ENCODE data around the gene APBB2. TPM values are rescaled to one million over a fixed set of nuclear protein-coding genes. Genes with fewer than 3 reads are reported as not detected.

APBB2 gene
- total and polyA plus RNA-seq, 3 experiments from 2014 or later: 0.86 to 1.1 TPM; not detected in 1

DNA sequence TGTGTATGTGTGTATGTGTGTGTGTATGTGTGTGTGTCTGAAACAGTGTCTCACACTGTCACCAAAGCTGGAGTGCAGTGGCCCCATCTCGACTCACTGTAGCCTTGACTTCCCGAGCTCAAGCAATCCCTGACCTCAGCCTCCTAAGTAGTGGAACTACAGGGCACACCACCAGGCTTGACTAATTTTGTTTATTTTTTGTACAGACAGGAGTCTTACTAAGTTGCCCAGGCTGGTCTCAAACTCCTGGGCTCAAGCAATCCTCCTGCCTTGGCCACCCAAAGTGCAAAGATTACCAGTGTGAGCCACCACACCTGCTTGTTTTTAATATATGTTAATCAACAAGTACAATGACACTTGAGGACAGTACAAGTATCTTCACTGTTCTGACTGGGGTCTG is 92.4 kb downstream of the APBB2 start:
- H3K4me3 Mint-ChIP-seq: no peak overlapping the region
- H3K4me1 ChIP-seq (ENCODE audit: insufficient read depth, low read length): no peaks in the 10 kb centered on the region
- no peak overlapping the region for H3K27ac ChIP-seq (ENCODE audit: low read depth, low read length)
- H3K27me3 Mint-ChIP-seq: no peaks in the 10 kb centered on the region
- no peaks in the 10 kb centered on the region for H3K36me3 ChIP-seq (ENCODE audit: insufficient read depth, low read length)
- H3K4me3 ChIP-seq (ENCODE audit: low read length): no peak overlapping the region
- H3K9me3 Mint-ChIP-seq: peaks cover 0 to 5% (median 1%) of the 10 kb centered on the region in 5 donors
- H3K27ac Mint-ChIP-seq: no peak overlapping the region
- POLR2A ChIA-PET: no interaction called here
- H3K9me3 ChIP-seq (ENCODE audit: low read length): no peaks in the 10 kb centered on the region
- CTCF ChIA-PET: no interaction called here
- no peaks in the 10 kb centered on the region for H3K36me3 Mint-ChIP-seq
- DNase-seq: no peak
- no peaks in the 10 kb centered on the region for H3K4me1 Mint-ChIP-seq
- H3K27me3 ChIP-seq (ENCODE audit: insufficient read depth, low read length, poor library complexity, severe bottlenecking): no peaks in the 10 kb centered on the region

GRCh38 chr4:41120297-41121217 is 93.8 kb downstream of the APBB2 start:
- Mint-ChIP-seq H3K36me3 (no peaks in the 10 kb centered on the region), H3K9me3 (peaks cover 0 to 6% (median 4%) of the 10 kb centered on the region in 5 donors), H3K27ac (no peak overlapping the region), H3K27me3 (no peaks in the 10 kb centered on the region), H3K4me1 (no peaks in the 10 kb centered on the region), H3K4me3 (no peak overlapping the region)
- no peak for DNase-seq
- no peaks in the 10 kb centered on the region for H3K9me3 ChIP-seq (ENCODE audit: low read length)
- ChIA-PET POLR2A (no interaction called here), CTCF (no interaction called here)
- no peaks in the 10 kb centered on the region for H3K27me3 ChIP-seq (ENCODE audit: insufficient read depth, low read length, poor library complexity, severe bottlenecking)
- H3K27ac ChIP-seq (ENCODE audit: low read depth, low read length): no peak overlapping the region
- H3K36me3 ChIP-seq (ENCODE audit: insufficient read depth, low read length): no peaks in the 10 kb centered on the region
- H3K4me1 ChIP-seq (ENCODE audit: insufficient read depth, low read length): no peaks in the 10 kb centered on the region
- no peak overlapping the region for H3K4me3 ChIP-seq (ENCODE audit: low read length)

GRCh38 chr4:41119867-41120295 is 94.5 kb downstream of the APBB2 start:
- Histone ChIP-seq H3K36me3 (ENCODE audit: insufficient read depth, low read length) (no peaks in the 10 kb centered on the region), H3K4me1 (ENCODE audit: insufficient read depth, low read length) (no peaks in the 10 kb centered on the region), H3K4me3 (ENCODE audit: low read length) (no peak overlapping the region), H3K27me3 (ENCODE audit: insufficient read depth, low read length, poor library complexity, severe bottlenecking) (no peaks in the 10 kb centered on the region), H3K9me3 (ENCODE audit: low read length) (no peaks in the 10 kb centered on the region), H3K27ac (ENCODE audit: low read depth, low read length) (no peak overlapping the region)
- Mint-ChIP-seq H3K27me3 (no peaks in the 10 kb centered on the region), H3K27ac (no peak overlapping the region), H3K36me3 (no peaks in the 10 kb centered on the region), H3K9me3 (peaks cover 1 to 10% (median 7%) of the 10 kb centered on the region in 5 donors), H3K4me3 (no peak overlapping the region), H3K4me1 (no peaks in the 10 kb centered on the region)
- POLR2A ChIA-PET: no interaction called here
- no peak for DNase-seq
- CTCF ChIA-PET: no interaction called here

- peaks cover 0 to 20% (median 10%) of the 10 kb centered on the region in 5 donors for H3K9me3 Mint-ChIP-seq
- CTCF ChIA-PET: no interaction called here
- H3K4me1 Mint-ChIP-seq: no peaks in the 10 kb centered on the region
- no peaks in the 10 kb centered on the region for H3K9me3 ChIP-seq (ENCODE audit: low read length)
- H3K36me3 ChIP-seq (ENCODE audit: insufficient read depth, low read length): no peaks in the 10 kb centered on the region
- H3K27ac ChIP-seq (ENCODE audit: low read depth, low read length): no peak overlapping the region
- peaks cover 4% of the 10 kb centered on the region for H3K27me3 ChIP-seq (ENCODE audit: insufficient read depth, low read length, poor library complexity, severe bottlenecking)
- H3K4me1 ChIP-seq (ENCODE audit: insufficient read depth, low read length): no peaks in the 10 kb centered on the region
- H3K4me3 ChIP-seq (ENCODE audit: low read length): no peak overlapping the region
- no peak overlapping the region for H3K27ac Mint-ChIP-seq
- peaks cover 0 to 3% of the 10 kb centered on the region in 2 donors for H3K27me3 Mint-ChIP-seq
- POLR2A ChIA-PET: no interaction called here
- H3K4me3 Mint-ChIP-seq: no peak overlapping the region
- no peaks in the 10 kb centered on the region for H3K36me3 Mint-ChIP-seq
- DNase-seq: no peak
Measured at GRCh38 chr4:41111791-41112190, 102.6 kb downstream of the APBB2 start.

DNA sequence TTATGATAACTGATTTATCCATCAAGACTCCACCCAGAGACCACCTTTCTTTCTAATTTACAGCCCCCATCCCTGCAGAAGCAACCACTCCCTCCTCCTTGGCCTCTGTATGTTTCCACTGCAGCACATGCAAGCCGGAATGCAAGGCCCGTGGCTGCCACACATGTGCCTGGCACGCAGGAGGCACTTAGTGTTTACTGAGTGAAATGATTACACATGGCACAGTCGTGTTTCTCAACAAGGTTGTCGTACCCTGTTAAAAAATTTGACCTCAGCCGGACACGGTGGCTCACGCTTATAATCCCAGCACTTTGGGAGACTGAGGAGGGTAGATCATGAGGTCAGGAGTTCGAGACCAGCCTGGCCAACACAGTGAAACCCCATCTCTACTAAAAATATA is 104.3 kb downstream of the APBB2 start:
- H3K4me1 Mint-ChIP-seq: no peaks in the 10 kb centered on the region
- H3K9me3 Mint-ChIP-seq: peaks cover 0 to 11% (median 10%) of the 10 kb centered on the region in 5 donors
- Histone ChIP-seq H3K4me1 (ENCODE audit: insufficient read depth, low read length) (no peaks in the 10 kb centered on the region), H3K9me3 (ENCODE audit: low read length) (no peaks in the 10 kb centered on the region), H3K36me3 (ENCODE audit: insufficient read depth, low read length) (no peaks in the 10 kb centered on the region), H3K27me3 (ENCODE audit: insufficient read depth, low read length, poor library complexity, severe bottlenecking) (peaks cover 4% of the 10 kb centered on the region), H3K27ac (ENCODE audit: low read depth, low read length) (no peak overlapping the region), H3K4me3 (ENCODE audit: low read length) (no peak overlapping the region)
- H3K4me3 Mint-ChIP-seq: no peak overlapping the region
- DNase-seq: no peak
- POLR2A ChIA-PET: no interaction called here
- H3K27me3 Mint-ChIP-seq: peaks cover 0 to 3% of the 10 kb centered on the region in 2 donors
- no peak overlapping the region for H3K27ac Mint-ChIP-seq
- no peaks in the 10 kb centered on the region for H3K36me3 Mint-ChIP-seq
- CTCF ChIA-PET: no interaction called here

GRCh38 chr4:41108481-41108880 is 105.9 kb downstream of the APBB2 start:
- Histone ChIP-seq H3K27me3 (ENCODE audit: insufficient read depth, low read length, poor library complexity, severe bottlenecking) (peaks cover 4% of the 10 kb centered on the region), H3K4me1 (ENCODE audit: insufficient read depth, low read length) (no peaks in the 10 kb centered on the region), H3K9me3 (ENCODE audit: low read length) (no peaks in the 10 kb centered on the region), H3K4me3 (ENCODE audit: low read length) (no peak overlapping the region), H3K27ac (ENCODE audit: low read depth, low read length) (no peak overlapping the region), H3K36me3 (ENCODE audit: insufficient read depth, low read length) (no peaks in the 10 kb centered on the region)
- H3K4me1 Mint-ChIP-seq: no peaks in the 10 kb centered on the region
- no peak overlapping the region for H3K4me3 Mint-ChIP-seq
- ChIA-PET POLR2A (no interaction called here), CTCF (no interaction called here)
- peaks cover 0 to 6% (median 3%) of the 10 kb centered on the region in 5 donors for H3K9me3 Mint-ChIP-seq
- peaks cover 0 to 3% of the 10 kb centered on the region in 2 donors for H3K27me3 Mint-ChIP-seq
- H3K27ac Mint-ChIP-seq: no peak overlapping the region
- no peaks in the 10 kb centered on the region for H3K36me3 Mint-ChIP-seq
- DNase-seq: no peak

- Mint-ChIP-seq H3K27me3 (no peaks in the 10 kb centered on the region), H3K4me1 (no peaks in the 10 kb centered on the region), H3K9me3 (peaks cover 0 to 6% (median 0%) of the 10 kb centered on the region in 5 donors), H3K27ac (no peak overlapping the region), H3K4me3 (no peak overlapping the region), H3K36me3 (no peaks in the 10 kb centered on the region)
- no peak overlapping the region for H3K4me3 ChIP-seq (ENCODE audit: low read length)
- ChIA-PET CTCF (interaction anchor here (1.5 kb wide), 1 partner anchor 11 kb away, joined by 3 read pairs; no protein-coding TSS in a partner anchor), POLR2A (no interaction called here)
- H3K4me1 ChIP-seq (ENCODE audit: insufficient read depth, low read length): no peaks in the 10 kb centered on the region
- H3K36me3 ChIP-seq (ENCODE audit: insufficient read depth, low read length): no peaks in the 10 kb centered on the region
- no peak overlapping the region for H3K27ac ChIP-seq (ENCODE audit: low read depth, low read length)
- peaks cover 4% of the 10 kb centered on the region for H3K27me3 ChIP-seq (ENCODE audit: insufficient read depth, low read length, poor library complexity, severe bottlenecking)
- no peaks in the 10 kb centered on the region for H3K9me3 ChIP-seq (ENCODE audit: low read length)
- no peak for DNase-seq
Measured at GRCh38 chr4:41106694-41107419, 107.5 kb downstream of the APBB2 start.

- no peaks in the 10 kb centered on the region for H3K36me3 ChIP-seq (ENCODE audit: insufficient read depth, low read length)
- DNase-seq: no peak
- Mint-ChIP-seq H3K9me3 (peaks cover 0 to 6% (median 0%) of the 10 kb centered on the region in 5 donors), H3K4me3 (no peak overlapping the region), H3K27me3 (no peaks in the 10 kb centered on the region), H3K27ac (no peak overlapping the region), H3K36me3 (no peaks in the 10 kb centered on the region), H3K4me1 (no peaks in the 10 kb centered on the region)
- H3K4me1 ChIP-seq (ENCODE audit: insufficient read depth, low read length): no peaks in the 10 kb centered on the region
- no peaks in the 10 kb centered on the region for H3K9me3 ChIP-seq (ENCODE audit: low read length)
- no peak overlapping the region for H3K27ac ChIP-seq (ENCODE audit: low read depth, low read length)
- H3K4me3 ChIP-seq (ENCODE audit: low read length): no peak overlapping the region
- ChIA-PET POLR2A (no interaction called here), CTCF (interaction anchor here (1.5 kb wide), 1 partner anchor 12 kb away, joined by 3 read pairs; no protein-coding TSS in a partner anchor)
- H3K27me3 ChIP-seq (ENCODE audit: insufficient read depth, low read length, poor library complexity, severe bottlenecking): peaks cover 2% of the 10 kb centered on the region
Measured at GRCh38 chr4:41106081-41106480, 108.3 kb downstream of the APBB2 start.
